HepG2 (cell line): ENCODE data around the gene RINL. TPM values are rescaled to one million over a fixed set of nuclear protein-coding genes. Genes with fewer than 3 reads are reported as not detected.

Experiments
- CHCHD3 ChIP-seq: sonication (generic); formaldehyde crosslinking; IDR thresholded peaks from 2 replicates; pipeline ENCODE4 v1.8.0; 2022; ENCODE audit warnings: mild to moderate bottlenecking, missing genetic modification reagents, moderate library complexity
- DNMT3B ChIP-seq: conservative IDR thresholded peaks from 2 replicates; pipeline ENCODE4 v1.6.1; 2016; ENCODE audit warnings: missing biosample characterization, control low read depth
- HDAC2 ChIP-seq: sonication (generic); formaldehyde crosslinking; IDR thresholded peaks from 2 replicates; pipeline ENCODE4 v1.4.0; 2020; ENCODE audit warnings: missing genetic modification reagents
- HDAC6 ChIP-seq: fragments of 200-600 bp; sonication (generic); IDR thresholded peaks from 2 replicates; pipeline ENCODE4 v1.7.0; 2017; ENCODE audit warnings: mild to moderate bottlenecking, antibody characterized with exemption, low read length, low read depth
- MEIS1 ChIP-seq: sonication (generic); formaldehyde crosslinking; IDR thresholded peaks from 2 replicates; pipeline ENCODE4 v1.9.0; 2021; ENCODE audit warnings: mild to moderate bottlenecking, missing genetic modification reagents, moderate library complexity, borderline replicate concordance
- NCOA1 ChIP-seq: sonication (generic); formaldehyde crosslinking; IDR thresholded peaks from 2 replicates; pipeline ENCODE4 v1.9.0; 2021; ENCODE audit warnings: missing genetic modification reagents
- POLR2AphosphoS5 ChIP-seq: IDR thresholded peaks from 2 replicates; pipeline ENCODE4 v1.6.1; 2012; ENCODE audit warnings: low read depth, low read length
- TEAD2 ChIP-seq: sonication (generic); formaldehyde crosslinking; IDR thresholded peaks from 2 replicates; pipeline ENCODE4 v1.9.0; 2021; ENCODE audit warnings: missing genetic modification reagents
- ZNF18 ChIP-seq: sonication (generic); formaldehyde crosslinking; IDR thresholded peaks from 2 replicates; pipeline ENCODE4 v1.8.0; 2022; ENCODE audit warnings: mild to moderate bottlenecking, missing genetic modification reagents; ENCODE audit not compliant: insufficient replicate concordance
- ZNF839 ChIP-seq: sonication (generic); formaldehyde crosslinking; IDR thresholded peaks from 2 replicates; pipeline ENCODE4 v1.4.0; 2020; ENCODE audit warnings: missing genetic modification reagents, mild to moderate bottlenecking, borderline replicate concordance
- polyA plus RNA-seq, 8 experiments: library from polyadenylated mRNA; depleted of rRNA in 3 of 8; stranded (reverse) in 7 of 8; unstranded in 1 of 8; fragments of >200 nt; fragmentation: Illumina TruSeq in 4 of 8; extraction: Trizol in 4 of 8; gene quantifications; 2 replicates each; pipeline versions ENCODE4 v1.2.1 to v1.2.3, GENCODE V29; 2011 to 2016; ENCODE audit warnings: low read depth in 4 of 8, missing spikeins in 1 of 8, mixed read lengths in 1 of 8; ENCODE audit not compliant: insufficient read depth in 1 of 8
- total RNA-seq, 5 experiments: library from RNA; depleted of rRNA; stranded (reverse); fragments of >200 nt; fragmentation: Illumina TruSeq; extraction: Trizol; gene quantifications; 2 replicates each; pipeline ENCODE4 v1.2.3, GENCODE V29; 2016; ENCODE audit warnings: low read depth in 1 of 5
- TF ChIP-seq, protein P1 (sequence below): sonication (generic); formaldehyde crosslinking; IDR thresholded peaks from 2 replicates; pipeline ENCODE4 v1.5.0; 2020; ENCODE audit warnings: mild to moderate bottlenecking, missing genetic modification reagents, moderate library complexity
- TF ChIP-seq, protein P2 (sequence below), 2 experiments: fragments of 450-650 bp in 1 of 2; sonication (generic) in 1 of 2; formaldehyde crosslinking; IDR thresholded peaks; 2 replicates each; pipeline versions ENCODE4 v1.5.0 to v1.8.0; 2020 to 2022; ENCODE audit warnings: mild to moderate bottlenecking in 1 of 2, missing genetic modification reagents in 1 of 2

The RINL gene
- total and polyA plus RNA-seq, 2 of the 13 experiments (the other 11 are each of a cell fraction or from before 2014, with no cell fraction given), result 11.4 to 18.0 TPM

GRCh38 chr19:38894968-38895367 lies 16.9 kb upstream of the RINL start (continued):
- TF ChIP-seq, protein P1, sequence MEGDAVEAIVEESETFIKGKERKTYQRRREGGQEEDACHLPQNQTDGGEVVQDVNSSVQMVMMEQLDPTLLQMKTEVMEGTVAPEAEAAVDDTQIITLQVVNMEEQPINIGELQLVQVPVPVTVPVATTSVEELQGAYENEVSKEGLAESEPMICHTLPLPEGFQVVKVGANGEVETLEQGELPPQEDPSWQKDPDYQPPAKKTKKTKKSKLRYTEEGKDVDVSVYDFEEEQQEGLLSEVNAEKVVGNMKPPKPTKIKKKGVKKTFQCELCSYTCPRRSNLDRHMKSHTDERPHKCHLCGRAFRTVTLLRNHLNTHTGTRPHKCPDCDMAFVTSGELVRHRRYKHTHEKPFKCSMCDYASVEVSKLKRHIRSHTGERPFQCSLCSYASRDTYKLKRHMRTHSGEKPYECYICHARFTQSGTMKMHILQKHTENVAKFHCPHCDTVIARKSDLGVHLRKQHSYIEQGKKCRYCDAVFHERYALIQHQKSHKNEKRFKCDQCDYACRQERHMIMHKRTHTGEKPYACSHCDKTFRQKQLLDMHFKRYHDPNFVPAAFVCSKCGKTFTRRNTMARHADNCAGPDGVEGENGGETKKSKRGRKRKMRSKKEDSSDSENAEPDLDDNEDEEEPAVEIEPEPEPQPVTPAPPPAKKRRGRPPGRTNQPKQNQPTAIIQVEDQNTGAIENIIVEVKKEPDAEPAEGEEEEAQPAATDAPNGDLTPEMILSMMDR, result no peak
- TF ChIP-seq ZNF839 (CRISPR knock-in tag) (no peak), TEAD2 (CRISPR knock-in tag) (no peak), NCOA1 (CRISPR knock-in tag) (no peak), CHCHD3 (CRISPR knock-in tag) (no peak), MEIS1 (CRISPR knock-in tag) (no peak), DNMT3B (CRISPR knock-in tag) (no peak), HDAC6 (no peak), HDAC2 (CRISPR knock-in tag) (no peak), ZNF18 (no peak), POLR2AphosphoS5 (no peak)
- TF ChIP-seq, protein P2, sequence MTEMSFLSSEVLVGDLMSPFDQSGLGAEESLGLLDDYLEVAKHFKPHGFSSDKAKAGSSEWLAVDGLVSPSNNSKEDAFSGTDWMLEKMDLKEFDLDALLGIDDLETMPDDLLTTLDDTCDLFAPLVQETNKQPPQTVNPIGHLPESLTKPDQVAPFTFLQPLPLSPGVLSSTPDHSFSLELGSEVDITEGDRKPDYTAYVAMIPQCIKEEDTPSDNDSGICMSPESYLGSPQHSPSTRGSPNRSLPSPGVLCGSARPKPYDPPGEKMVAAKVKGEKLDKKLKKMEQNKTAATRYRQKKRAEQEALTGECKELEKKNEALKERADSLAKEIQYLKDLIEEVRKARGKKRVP (CRISPR knock-in tag; IDR thresholded peaks at IDR 0.05), result no peak
